ENCODE data around the gene SPSB1.
A peak's percentile ranks its signal among the peaks of the same experiment; 100 is the strongest.
"Not testable (repeated sequence)": the region's sequence is repeated elsewhere in the genome, so short reads cannot be mapped to it uniquely, and the experiment has no call there.

SPSB1 gene

DNA sequence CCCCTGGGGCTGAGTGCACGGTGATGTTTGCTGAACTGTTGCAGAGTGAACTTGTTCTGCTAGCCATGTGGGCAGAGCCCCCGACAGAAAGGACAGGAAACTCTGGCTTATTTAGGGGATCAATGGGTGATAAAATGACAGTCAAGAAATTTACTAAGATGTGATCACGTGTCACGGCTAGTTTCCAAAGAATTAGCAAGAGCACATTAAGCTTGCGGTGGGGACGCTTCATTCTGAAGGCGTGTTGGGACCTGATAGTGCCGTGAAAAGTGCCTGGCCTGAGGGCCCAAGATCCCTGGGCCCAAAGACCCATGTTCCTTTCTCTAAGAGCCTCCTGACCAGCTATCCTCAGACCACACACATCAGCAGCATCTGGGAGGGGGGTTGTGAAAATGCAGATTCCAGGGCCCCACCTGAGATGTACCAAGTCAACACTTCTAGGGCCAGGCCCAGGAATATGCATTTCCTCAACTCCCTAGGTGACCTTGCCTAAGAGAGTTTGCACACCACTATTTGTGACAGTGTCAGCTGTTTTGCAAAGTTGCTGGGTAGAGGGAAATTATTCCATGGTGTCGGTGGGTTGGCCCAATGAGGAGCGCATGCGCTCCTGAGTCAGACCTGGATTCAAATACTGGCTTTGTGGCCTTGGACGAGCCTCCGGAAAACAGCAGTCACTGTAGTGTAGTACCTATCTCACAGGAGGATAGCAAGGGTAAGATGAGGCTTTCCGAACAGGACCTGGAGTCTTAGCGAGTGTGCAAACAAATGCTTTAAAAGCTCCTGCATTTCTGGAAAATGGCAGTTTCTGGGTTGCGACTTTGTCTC is 77.5 kb downstream of the SPSB1 start:
- no peak for DNase-seq

DNA sequence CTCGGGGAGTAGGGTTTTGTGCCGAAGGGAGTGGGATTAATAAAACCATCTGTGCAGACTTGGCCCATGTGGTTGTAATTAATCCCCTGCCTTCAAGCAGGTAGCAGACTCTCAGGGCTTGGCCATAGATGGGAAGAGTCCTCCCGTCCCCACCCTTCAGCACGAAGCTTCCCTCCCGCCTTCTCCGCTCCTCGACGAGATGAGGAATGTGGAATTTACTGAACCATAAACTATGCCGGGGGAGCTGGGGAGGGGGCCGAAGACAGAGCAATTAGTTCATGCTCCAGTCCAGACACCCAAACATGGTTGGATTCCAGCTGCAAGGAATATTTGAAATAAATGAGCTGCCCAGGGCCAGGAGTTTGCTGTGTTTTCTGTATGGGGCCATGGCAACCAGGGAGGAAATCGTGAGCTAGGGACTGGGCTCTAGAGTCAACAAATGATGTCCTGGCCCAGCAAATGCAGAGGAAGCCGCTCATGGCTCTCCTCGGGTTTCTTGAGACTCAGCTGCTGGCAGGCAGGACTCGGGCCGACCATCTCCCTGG is 78.8 kb downstream of the SPSB1 start:
- peak; percentile 83 for DNase-seq

DNA sequence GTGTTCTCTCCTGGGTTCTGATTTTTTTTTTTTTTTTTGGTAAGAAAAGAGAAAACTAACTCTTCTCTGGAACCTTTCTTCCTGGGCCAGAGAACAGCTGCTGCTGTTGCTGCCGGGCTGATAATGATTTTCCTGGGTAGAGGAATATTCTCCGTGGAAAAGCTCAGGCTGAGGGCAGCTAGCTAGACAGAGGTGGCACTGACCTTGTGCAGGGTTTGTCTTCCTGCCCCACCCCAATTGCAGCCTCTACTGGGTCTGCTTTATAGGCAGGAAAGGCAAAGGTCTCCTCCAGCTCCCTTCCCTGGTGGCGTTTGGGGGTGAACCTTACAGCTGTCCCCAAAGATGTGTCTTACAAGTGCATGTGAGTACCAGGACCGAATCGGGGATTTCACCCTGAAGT is 79.3 kb downstream of the SPSB1 start:
- DNase-seq: no peak

DNA sequence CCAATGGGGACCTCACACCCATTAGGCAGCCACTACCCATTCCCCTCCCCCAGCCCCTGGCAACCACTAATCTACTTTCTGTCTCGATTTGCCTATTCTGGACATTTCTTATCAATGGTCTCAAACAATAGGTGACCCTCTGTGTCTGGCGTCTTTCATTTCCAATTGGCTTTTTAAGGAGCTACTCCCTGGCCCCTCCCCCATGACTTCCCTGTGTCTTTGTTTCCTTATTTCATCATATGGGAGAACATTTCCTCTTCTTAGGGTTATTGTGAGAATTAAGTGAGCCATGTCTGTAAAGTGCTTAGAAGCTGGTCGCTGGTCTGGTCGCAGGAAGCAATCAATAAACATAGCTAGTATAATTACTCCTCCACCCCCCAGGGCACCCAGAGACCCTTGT is 80.9 kb downstream of the SPSB1 start:
- no peak for DNase-seq

DNA sequence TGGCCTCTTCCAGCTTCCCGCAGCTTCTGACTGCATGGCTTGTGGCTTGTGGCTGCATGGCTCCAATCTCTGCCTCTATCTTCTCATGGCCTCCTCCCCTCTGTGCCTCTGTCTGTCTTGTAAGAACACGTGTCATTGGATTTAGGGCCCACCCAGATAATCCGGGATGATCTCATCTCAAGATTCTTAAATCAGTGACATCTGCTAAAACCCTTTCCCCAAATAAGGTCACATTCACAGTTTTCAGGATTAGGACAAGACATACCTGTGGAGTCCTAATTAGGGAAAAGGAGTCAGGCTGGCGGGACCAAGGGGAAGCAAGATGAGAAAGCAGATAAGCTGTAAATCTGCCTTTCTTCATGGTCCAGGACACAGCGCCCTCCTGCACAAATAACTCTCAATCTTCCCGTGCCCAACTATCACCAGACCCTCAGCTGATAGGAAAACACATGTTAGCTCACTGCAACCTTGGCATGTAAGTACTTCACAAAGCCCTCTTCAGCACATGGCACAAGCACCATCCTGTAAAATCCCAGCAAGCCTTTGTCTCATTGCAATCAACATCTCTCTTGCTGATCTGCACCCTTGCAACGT is 82.2 kb downstream of the SPSB1 start:
- no peak for DNase-seq

DNA sequence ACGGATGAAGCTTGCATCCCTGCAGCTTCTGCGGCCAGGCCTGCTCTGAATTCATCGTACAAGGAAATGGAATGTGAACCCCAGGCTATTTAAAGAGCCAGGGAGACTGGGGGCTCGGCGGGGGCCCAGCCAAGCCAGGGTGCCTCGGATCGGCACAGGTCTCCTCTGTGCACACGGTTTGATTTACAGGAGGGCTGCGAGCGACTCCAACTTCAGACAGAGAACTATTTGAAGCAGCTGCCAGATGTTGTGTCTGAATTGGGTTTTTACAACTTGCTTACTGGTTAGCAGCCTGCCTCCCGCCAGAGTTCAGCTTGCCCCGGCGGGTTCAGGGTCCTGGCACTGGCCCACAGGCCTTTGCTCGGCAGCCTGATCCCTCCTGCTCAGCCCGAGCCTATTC is 83.2 kb downstream of the SPSB1 start:
- DNase-seq: no peak

DNA sequence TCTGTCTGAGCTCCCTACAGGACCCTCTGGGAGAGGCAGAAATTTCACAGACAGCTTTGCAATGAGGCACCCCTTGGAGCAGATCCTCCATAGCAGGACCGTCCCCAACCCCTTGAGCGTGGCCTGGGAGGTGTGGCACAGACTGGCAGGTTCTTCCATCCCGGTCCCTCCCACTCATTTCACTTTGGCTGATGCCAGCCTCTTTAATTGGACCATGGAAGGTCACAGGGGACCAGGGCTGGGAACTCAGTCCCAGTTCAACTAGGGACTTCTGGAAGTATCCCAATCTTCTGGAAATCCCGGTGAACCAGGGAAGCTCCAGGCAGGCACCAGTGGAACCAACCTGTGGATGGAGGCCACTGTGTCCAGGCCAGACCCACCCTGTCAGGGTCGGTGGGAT is 83.7 kb downstream of the SPSB1 start:
- DNase-seq: no peak

DNA sequence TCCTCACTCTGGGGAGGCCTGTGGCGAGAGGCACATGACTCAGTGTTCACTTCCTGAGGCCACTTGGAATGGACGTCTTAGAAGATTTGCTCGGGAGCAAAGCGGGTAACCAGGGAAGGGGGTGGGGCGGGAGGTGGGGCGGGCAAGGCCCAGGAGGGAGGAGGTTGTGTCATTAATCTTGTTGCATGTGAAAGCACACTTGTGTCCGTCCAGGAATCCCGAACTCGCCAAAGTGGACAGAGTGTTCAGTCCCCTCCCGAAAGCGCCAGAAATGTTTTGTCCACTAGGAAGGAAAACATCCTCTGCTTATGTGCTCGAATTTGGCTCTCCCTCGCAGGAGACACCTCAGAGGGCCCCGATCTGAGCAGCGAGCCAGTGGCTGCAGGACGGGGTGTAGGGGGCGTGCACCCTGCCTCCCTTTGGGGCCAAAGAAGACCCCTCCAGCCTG is 84.2 kb downstream of the SPSB1 start:
- DNase-seq: no peak

DNA sequence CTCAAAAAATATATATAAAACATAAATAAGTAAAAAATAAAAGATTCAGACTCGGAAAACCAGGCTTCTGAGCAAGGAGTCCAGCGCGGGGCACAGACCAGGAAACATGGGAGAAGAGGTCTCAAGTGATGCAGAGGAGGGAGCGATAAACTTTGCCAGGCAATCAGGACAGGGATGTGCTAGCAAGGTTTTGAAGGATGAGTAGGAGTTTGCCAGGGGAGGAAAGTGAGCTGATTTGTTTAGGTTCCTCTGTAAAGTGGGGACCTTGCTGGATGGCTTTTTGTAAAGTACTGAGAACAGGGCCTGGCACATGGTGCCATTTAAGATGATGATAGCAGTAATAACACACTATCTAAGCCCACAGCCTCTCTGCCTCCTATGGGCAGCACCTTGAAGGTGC is 86.1 kb downstream of the SPSB1 start:
- DNase-seq: no peak

DNA sequence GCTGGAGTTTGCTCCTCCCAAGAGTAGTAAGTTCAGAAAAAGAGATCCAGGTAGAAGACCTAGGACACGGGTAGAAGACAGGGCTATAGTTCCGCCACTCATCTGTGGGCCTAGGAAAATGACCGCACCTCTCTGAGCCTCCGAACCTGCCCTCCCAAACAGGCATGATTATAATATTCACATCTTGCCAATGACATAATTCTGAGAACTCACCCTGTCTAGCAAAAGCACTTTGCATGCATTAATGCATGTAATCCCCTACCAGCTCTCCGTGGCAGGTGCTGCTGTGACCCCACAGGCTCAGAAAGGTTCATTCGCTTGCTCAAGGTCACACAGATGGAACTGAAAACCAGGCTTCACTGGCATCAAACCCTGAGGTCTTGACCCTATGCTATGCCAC is 88.0 kb downstream of the SPSB1 start:
- DNase-seq: no peak

DNA sequence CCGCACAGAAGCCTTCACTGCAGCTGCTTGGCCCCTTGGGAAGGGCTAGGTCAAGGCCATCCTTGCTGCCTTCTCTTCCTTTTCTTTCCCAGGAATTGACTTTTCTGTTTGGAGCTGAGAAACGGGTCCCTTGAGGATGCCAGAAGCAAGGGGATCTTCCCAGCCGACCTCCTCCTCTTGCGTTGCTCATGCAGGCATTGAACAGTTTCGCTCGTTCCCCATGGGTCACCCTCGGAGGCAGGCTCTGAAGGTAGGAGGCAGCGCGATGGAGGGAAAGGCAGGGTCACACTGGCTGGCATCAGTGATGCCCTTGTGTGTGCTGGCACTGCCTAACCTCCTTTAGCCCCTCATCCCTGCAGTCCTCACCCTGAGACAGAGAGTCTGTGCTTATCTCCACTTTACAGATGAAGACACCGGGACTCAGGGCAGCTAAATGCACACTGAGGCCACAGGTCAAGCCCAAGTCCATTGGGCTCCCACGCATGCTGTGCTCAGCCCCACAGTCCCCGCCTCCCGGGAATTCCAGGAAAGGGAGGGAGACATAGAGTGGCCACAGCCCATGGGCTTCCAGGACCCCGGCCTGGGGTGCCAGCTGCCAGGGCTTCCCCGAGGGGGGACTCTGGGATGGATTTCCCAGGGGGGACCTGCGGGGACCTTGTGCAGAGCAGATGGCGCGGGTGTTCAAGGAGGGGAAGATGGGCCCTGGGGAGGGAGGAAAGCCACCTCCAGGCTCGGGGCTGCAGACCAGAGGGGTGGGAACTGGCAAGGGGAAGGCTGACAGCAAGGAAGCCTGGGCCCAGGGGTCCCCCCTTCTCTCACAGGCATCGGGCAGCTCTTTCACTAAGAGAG is 90.2 kb downstream of the SPSB1 start:
- DNase-seq: no peak

DNA sequence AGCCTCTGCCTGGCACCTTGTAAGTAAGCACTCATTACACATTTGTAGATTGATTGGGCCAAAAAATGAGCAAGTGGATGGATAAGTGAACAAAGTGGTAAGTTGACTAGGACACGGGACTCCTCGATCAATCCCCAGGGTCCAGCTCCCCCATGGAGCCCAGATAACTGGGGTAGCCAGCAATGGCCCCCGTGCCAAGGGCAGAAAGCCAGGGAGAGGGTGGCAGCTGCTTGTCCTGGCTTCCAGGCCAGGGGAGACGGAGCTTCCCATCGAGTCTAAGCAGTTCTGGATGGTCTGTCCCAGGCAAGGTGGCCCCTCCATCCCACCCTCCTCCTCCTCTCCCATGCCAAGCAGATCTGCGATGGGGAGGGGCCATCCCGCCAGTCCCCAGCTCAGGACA is 91.4 kb downstream of the SPSB1 start:
- no peak for DNase-seq

DNA sequence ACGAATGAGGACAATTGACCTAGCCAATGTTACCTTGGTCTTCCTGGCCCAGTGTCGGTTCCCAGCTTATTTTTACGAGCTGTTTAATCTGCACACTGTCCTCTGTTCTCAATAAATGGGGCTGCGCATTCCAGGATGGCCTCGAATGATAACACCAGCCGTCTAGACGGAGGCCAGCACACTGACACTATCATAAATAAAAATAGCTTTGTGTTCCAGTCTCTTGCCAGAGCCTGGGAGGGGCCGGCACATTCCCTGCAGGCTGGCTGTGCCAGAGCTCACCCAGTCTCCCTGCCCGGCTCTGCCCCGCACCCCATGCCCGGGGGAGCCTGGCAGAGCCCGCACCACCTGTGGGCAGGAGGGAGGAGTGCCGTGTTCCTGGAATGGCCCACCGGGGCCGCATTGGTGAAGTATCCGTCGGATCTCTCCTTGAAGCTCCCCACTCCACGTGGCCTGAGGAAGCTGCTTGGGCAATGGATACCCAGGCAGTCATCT is 92.1 kb downstream of the SPSB1 start:
- no peak for DNase-seq

DNA sequence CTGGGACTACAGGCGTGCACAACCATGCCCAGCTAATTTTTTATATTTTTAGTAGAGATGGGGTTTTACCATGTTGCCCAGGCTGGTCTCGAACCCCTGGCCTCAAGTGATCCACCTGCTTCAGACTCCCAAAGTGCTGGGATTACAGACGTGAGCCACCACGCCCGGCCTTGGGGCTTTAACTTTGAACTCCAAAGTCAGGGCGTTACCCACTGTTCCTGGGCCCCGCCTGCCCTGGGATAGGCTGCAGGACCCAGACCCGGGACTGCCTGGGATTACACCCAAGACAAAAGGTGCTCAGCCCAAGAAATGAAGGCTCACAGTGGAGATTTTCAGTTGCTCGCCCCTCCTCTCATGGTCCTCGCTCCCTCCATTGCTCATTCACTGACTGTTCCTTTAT is 92.7 kb downstream of the SPSB1 start:
- DNase-seq: not testable (repeated sequence)

DNA sequence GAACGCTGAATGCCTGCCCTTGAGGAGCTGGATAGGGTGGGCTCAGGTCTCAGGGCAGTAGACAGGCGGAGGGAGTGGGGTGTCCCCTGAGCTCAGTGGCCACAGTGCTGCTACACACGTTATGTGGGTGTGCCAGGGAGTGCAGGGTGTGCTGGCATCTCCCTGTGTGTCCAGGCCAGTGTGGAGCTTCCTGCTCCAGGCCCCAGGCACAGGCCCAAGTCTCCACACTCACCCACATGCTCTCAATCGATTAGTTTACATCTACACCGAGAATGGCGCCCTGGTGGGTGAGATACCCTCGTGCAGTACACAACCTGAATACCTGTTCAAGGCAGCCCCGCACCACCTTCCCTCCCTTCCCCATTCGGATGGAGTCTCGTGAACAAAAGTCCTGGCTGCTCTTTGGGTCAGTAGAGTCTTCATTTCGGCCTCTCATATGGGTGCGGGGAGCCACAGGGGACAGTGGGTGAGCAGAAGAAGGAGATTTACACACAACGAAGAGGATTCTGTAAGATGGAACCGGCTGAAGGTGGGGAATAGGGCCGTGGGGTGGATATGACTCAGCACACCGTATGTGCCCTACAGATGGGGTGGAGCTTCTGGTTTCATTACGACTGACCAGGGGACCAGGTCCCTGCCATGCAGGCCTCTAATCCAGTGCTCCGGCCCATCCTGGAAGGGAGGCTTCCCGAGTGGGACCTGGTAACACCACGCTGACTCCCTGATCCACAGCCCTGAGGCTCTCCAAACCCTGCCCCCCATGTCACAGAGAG is 93.3 kb downstream of the SPSB1 start:
- DNase-seq: no peak

DNA sequence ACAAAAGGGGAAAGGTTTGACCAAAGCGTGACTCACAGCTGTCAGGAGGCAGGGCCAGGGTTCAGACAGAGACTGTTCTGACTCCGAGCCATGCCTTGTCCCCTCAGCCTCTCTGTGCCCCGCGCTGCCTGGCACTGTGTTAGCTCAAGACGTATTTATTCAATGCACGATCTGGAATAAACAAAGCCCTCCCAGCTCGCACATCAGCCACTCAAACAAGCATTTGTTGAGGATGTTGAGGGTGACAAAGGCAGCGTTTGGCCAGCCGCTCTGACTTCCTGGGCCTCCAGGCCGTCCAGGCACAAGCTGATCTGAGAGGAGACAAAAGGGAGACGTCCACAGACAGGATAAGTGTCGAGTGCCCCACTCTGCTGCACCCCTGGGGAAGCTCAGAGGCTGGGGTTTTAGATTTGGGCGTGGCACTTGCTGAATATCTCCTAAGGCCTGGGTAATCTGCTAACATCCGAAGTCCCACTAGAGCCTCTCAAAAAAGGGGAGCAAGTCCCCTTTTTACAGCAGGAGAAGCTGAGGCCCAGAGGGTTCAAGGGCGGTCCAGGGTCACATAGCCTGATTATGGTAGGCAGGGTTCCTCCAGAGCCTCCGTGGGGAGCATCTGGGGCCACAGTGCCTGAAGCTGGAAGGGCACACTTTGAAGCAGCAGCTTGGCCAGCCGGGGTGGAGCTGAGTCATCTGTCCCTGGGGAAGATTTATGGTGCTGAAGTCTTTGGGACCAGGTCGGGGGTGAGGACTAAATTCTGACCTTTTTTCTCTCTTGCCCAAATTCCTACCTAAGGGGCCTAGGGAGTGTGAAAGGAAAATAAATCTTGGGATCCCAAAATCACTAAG is 95.9 kb downstream of the SPSB1 start:
- DNase-seq: no peak

DNA sequence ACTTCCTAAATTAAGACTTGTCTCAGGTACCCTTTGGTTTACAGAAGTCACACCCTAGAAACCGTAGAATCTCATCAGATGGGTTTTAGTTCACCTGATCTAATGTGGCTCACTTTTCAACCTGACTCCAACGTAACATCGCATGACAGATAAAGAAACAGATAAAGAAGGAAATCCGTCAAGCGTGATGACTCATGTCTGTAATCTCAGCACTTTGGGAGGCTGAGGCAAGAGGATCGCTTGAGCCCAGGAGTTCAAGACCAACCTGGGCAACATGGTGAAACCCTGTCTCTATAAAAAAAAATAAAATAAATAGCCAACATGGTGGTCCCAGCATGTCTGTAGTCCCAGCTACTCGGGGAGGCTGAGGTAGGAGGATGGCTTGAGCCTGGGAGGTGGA is 97.3 kb downstream of the SPSB1 start:
- DNase-seq: no peak

DNA sequence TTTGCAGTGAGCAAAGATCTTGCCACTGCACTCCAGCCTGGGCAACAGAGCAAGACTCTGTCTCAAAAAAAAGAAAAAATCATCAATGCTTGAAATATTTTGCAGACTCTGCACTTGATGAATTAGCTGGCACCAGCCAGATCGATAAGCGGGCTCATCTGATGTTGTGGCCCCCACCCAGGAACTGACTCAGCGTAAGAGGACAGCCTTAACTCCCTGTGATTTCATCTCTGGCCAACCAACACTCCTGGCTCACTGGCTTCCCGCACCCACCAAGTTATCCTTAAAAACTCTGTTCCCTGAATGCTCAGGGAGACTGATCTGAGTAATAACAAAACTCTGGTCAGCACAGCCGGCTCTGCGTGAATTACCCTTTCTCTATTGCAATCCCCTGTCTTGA is 98.9 kb downstream of the SPSB1 start:
- DNase-seq: no peak

DNA sequence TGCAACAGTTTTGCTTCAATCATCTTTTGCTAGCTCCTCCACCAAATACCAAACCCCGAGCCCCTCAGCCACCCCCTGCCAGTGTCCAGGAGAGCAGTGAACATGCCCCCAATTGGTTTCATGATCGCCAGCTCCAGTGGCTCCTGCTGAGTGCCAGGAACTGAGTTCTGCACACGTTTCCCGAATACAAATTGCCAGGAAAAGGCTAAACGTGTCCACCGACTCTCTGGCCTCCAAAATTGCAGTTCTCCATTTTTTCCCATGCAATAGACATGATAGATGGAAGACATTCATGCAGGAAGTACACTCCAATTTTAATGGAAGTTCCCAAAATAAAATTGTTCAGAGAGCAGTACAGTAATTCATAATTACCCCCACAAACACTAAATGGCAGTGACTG is 101.3 kb downstream of the SPSB1 start:
- DNase-seq: no peak

DNA sequence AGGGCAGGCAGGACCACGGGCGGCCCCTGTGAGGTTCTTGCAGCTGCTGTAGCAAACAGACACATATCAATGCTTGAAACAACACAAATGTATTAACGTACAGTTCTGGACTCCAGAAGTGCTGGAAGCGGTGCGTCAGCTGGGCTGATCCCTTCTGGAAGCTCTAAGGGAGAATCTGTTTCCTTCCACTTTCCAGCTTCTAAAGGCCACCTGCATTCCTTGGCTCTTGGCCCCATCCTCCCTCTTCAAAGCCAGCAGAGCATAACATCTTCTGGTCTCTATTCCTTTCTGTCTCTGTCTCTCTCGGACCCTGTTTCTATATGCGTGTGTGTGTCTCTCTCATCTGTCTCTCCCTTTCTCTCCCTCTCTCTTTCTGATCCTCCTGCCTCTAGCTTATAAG is 102.3 kb downstream of the SPSB1 start:
- DNase-seq: no peak

DNA sequence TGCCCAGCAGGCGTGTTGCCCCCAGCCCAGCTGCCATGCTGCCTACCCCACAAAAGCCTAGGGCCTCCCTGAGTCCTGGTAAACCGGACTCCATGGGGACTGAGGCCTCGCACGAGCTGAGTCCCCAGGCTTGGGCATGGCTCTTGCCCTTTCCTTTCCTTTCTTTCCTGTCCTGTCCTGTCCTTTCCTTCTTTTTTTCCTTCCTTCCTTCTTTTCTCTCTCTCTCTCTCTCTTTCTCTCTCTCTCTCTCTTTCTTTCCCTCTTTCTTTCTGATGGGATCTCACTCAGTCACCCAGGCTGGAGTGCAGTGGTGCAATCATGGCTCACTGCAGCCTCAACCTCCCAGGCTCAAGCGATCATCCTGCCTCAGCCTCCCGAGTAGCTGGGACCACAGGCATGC is 104.4 kb downstream of the SPSB1 start:
- no peak for DNase-seq

Measured in retina (tissue), 1 donor.